LNCaP clone FGC (cell line): ENCODE results near the gene CASZ1.

ENCODE experiments used
- DNase-seq: peaks from one replicate; pipeline ENCODE4 v3.0.0-alpha.2; 2011; ENCODE audit warnings: low read depth
- H3K4me3 ChIP-seq: 2 replicates; pipeline ENCODE4 v1.5.1; 2011; ENCODE audit warnings: mild to moderate bottlenecking, low read depth, low read length, control low read depth
- TF ChIP-seq, protein P1 (sequence below): IDR thresholded peaks from 2 replicates; pipeline ENCODE4 v1.5.1; 2012; ENCODE audit warnings: mild to moderate bottlenecking; ENCODE audit not compliant: control insufficient read depth, insufficient read depth; ENCODE audit errors: extremely low read depth

CASZ1 gene

GRCh38 chr1:10638559-10639005 lies 157.9 kb downstream of the CASZ1 start:
- H3K4me3 ChIP-seq, result no peak overlapping the region
- TF ChIP-seq, protein P1, sequence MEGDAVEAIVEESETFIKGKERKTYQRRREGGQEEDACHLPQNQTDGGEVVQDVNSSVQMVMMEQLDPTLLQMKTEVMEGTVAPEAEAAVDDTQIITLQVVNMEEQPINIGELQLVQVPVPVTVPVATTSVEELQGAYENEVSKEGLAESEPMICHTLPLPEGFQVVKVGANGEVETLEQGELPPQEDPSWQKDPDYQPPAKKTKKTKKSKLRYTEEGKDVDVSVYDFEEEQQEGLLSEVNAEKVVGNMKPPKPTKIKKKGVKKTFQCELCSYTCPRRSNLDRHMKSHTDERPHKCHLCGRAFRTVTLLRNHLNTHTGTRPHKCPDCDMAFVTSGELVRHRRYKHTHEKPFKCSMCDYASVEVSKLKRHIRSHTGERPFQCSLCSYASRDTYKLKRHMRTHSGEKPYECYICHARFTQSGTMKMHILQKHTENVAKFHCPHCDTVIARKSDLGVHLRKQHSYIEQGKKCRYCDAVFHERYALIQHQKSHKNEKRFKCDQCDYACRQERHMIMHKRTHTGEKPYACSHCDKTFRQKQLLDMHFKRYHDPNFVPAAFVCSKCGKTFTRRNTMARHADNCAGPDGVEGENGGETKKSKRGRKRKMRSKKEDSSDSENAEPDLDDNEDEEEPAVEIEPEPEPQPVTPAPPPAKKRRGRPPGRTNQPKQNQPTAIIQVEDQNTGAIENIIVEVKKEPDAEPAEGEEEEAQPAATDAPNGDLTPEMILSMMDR, result no peak
- DNase-seq, result no peak

GRCh38 chr1:10637834-10638558 lies 158.4 kb downstream of the CASZ1 start:
- no peak for DNase-seq
- H3K4me3 ChIP-seq, result no peak overlapping the region
- TF ChIP-seq, protein P1, result no peak

DNA sequence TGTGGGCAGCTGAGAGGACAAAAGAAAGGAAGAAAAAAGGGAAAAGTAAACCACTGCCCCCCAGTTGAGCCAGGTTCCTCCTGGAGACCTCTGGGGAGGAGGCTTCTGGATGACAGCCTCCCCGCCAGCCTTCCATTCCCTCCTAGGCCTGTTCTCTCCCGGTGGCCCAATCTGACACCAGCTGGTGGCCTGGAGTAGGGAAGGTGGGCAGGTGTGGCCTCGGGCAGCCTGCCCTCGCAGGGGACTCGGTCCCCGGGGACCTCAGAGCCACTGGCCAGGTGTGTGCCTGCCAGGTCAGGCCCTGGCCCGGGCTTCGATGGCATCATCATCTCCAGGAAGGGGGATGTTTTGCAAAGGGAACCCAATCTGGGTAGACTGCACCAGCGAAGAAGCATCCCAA lies 159.0 kb downstream of the CASZ1 start:
- DNase-seq, result no peak
- no peak overlapping the region for H3K4me3 ChIP-seq
- TF ChIP-seq, protein P1, result no peak

DNA sequence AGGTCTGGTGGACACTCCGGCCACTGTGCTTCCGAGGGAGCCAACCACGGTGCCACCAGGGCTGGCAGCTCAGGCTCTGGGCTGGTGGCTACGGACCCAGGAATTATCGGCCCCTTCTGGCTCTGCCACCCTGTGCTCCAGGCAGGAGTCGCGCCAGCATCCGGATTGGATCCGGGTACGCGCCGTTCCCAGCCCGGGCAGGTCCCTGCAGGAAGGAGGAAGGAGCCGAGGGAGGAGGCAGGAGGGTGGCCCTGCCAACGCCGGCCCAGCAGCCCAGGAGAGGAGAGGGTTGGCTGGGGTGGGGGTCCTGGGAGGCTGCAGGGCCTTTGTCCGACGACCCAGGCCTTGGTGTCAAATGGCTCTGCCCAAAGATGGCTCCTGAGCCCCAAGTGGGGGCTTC lies 160.5 kb downstream of the CASZ1 start:
- H3K4me3 ChIP-seq, result peak overlapping the region; percentile 31
- DNase-seq, result peak; percentile 86
- TF ChIP-seq, protein P1, result no peak

DNA sequence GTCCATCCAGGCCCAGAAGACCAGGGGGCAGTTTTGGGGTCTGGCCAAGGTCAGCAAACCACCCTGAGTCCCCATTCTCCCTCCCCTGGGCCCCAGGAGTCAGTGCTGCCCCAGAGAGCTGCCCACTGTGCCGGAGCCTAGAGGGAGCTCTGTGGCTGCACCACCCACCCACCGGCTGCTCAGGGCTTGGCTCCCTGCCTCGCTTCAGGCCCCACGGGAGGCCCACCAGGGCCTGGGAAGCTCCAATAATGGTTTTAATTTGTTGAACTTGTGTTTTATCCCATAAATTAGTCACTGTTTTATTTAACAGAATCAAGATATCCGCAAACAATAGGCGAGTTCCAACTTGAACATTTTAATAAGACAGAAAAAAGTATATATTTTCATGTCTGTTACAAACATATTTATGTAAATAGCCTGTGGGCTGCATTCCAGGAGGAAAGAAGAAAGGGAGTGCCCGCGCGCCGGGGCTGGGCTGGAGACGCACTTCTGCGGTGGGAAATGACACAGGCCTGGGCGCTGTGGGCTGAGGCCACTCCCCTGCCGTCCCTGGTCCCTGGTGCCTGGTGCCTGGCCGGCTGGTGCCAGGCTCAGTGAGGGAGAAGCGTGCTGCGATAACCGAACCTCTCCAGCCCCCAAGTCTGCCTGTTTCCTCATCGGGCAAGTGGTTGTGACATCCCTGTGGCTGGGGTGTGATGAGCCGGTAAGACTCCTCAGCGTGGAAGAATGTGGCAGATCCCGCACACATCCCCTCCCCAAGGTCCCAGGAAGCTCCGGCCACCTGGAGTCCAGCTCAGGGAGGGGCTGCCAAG lies 161.2 kb downstream of the CASZ1 start:
- H3K4me3 ChIP-seq, result peak overlapping the region; percentile 31
- TF ChIP-seq, protein P1, result 0 out of 2 replicates have a peak, but pooled peaks have one; percentile 3
- DNase-seq, result peak; percentile 54

DNA sequence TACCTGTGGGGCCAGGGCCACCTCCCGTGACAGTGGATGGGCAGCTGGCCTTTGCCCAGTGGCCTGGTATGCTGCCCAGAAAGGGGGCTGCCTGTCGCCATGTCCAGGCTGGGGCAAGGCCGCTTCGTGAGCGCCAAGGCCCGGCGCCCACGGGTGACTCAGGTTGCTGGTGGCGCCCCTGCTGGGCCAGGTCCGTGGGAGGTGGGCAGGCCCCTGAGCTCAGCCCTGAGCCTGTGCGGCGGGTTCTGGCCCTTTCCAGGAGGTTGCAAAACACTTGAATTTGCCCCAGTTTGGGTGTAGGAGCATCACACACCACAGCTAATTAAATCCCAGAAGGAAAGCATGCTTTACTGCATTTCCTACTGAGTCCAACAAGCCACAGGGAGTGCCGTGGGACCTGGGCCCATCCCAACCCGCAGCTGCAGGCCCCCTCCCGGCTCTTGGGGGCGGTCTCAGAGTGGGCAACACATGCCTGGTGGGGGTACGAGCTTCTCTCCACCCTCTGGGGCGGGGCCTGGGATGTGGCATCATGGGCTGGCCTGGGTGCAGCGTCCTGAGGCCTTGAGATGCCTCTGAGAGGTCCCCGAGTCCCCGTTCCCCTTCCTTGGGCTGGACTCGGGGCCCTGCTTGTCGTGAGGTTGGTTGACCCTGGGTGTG lies 161.9 kb downstream of the CASZ1 start:
- H3K4me3 ChIP-seq, result no peak overlapping the region
- TF ChIP-seq, protein P1, result no peak
- DNase-seq, result no peak
